Gastrocnemius medialis (tissue), 4 donors: ENCODE data around the gene AP1G2. TPM values are rescaled to one million over a fixed set of nuclear protein-coding genes. Genes with fewer than 3 reads are reported as not detected.
A peak's percentile ranks its signal among the peaks of the same experiment; 100 is the strongest.

Experiments used
- ATAC-seq, 2 donors: fragments of 150-250 bp; one replicate each; pipeline ENCODE4 v1.9.1; 2016
- DNase-seq, 2 donors: peaks; one replicate each; pipeline ENCODE4 v3.0.0-alpha.2; 2019
- H3K27ac ChIP-seq, 4 donors: fragments of 200-600 bp; sonication (generic); 1 replicate in 1 of 4; 2 replicates in 3 of 4; pipeline ENCODE4 v1.5.1; 2016 to 2018; ENCODE audit warnings: mild to moderate bottlenecking in 2 of 4, moderate library complexity in 1 of 4
- H3K27me3 ChIP-seq, 3 donors: fragments of 200-600 bp; sonication (generic) in 2 of 3; 1 replicate in 1 of 3; 2 replicates in 2 of 3; pipeline versions ENCODE4 v1.5.1 to v1.6.0; 2016 to 2019; ENCODE audit warnings: mild to moderate bottlenecking in 1 of 3, moderate library complexity in 1 of 3
- H3K36me3 ChIP-seq, 2 donors: fragments of 200-600 bp; sonication (generic) in 1 of 2; one replicate each; pipeline ENCODE4 v1.5.1; 2017 to 2018
- H3K4me1 ChIP-seq, 2 donors: fragments of 200-600 bp; sonication (generic) in 1 of 2; one replicate each; pipeline ENCODE4 v1.5.1; 2016 to 2017; ENCODE audit warnings: mild to moderate bottlenecking in 2 of 2
- H3K4me3 ChIP-seq, 4 donors: fragments of 200-600 bp; sonication (generic) in 3 of 4; 1 replicate in 1 of 4; 2 replicates in 3 of 4; pipeline ENCODE4 v1.5.1; 2016 to 2019; ENCODE audit warnings: mild to moderate bottlenecking in 2 of 4
- H3K9me3 ChIP-seq, 3 donors: fragments of 200-600 bp; sonication (generic) in 2 of 3; 1 replicate in 1 of 3; 2 replicates in 2 of 3; pipeline ENCODE4 v1.5.1; 2016 to 2019
- POLR2A ChIP-seq, 2 donors: fragments of 450-650 bp; IDR thresholded peaks; one replicate each; pipeline ENCODE4 v1.6.1; 2017; ENCODE audit warnings: antibody characterized with exemption in 2 of 2, mild to moderate bottlenecking in 2 of 2, moderate library complexity in 2 of 2
- in situ Hi-C, 4 donors: fragments of 200-750 bp; cut with MboI; loops; one replicate each; pipeline versions ENCODE4 v1.15.0 to v1.8.0; 2017; ENCODE audit warnings: low sequenced_read_pairs in 4 of 4
- intact Hi-C: fragments of 100-400 bp; cut with DNase I; formaldehyde crosslinking; loops from one replicate; pipeline ENCODE4 v1.15.1; 2023; ENCODE audit warnings: low total_unique reads
- total RNA-seq, 4 donors: library from RNA; depleted of rRNA; stranded (reverse); fragments of >200 nt; gene quantifications; one replicate each; pipeline versions ENCODE4 v1.1.0 to v1.2.3, GENCODE V29; 2016
- TF ChIP-seq, protein P1 (sequence below), 5 experiments: fragments of 450-650 bp in 3 of 5; fragments of 200-600 bp in 2 of 5; sonication (generic) in 2 of 5; IDR thresholded peaks in 4 of 5; conservative IDR thresholded peaks in 1 of 5; 1 replicate in 4 of 5; 2 replicates in 1 of 5; pipeline ENCODE4 v1.5.1; 2016 to 2019; ENCODE audit warnings: antibody characterized with exemption in 5 of 5, mild to moderate bottlenecking in 3 of 5, moderate library complexity in 3 of 5

Gene AP1G2
- total RNA-seq, 4 donors from 2014 or later: 1.5 to 31.5 (median 7.8) TPM

- intact Hi-C loops (loop anchor here (5.0 to 10.0 kb wide), 3 partner anchors 236 to 876 kb away; partner anchors contain the start of genes PABPN1 and PRMT5), in situ Hi-C loops (loop anchor here in 3 of 4 donors (5.0 to 25.0 kb wide), 5 partner anchors 76 to 971 kb away; partner anchors contain the start of genes ABHD4 (in 1 of the 3), DAD1 (in 1 of the 3) and PABPN1 (in 1 of the 3))
- H3K4me1 ChIP-seq: peaks cover 19 to 30% of the 10 kb centered on the region in 2 donors
- TF ChIP-seq, protein P1, sequence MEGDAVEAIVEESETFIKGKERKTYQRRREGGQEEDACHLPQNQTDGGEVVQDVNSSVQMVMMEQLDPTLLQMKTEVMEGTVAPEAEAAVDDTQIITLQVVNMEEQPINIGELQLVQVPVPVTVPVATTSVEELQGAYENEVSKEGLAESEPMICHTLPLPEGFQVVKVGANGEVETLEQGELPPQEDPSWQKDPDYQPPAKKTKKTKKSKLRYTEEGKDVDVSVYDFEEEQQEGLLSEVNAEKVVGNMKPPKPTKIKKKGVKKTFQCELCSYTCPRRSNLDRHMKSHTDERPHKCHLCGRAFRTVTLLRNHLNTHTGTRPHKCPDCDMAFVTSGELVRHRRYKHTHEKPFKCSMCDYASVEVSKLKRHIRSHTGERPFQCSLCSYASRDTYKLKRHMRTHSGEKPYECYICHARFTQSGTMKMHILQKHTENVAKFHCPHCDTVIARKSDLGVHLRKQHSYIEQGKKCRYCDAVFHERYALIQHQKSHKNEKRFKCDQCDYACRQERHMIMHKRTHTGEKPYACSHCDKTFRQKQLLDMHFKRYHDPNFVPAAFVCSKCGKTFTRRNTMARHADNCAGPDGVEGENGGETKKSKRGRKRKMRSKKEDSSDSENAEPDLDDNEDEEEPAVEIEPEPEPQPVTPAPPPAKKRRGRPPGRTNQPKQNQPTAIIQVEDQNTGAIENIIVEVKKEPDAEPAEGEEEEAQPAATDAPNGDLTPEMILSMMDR (IDR thresholded peaks at IDR 0.05 in 4 of 5, conservative IDR thresholded peaks at IDR 0.05 in 1 of 5): no peak
- no peak for TF ChIP-seq POLR2A (IDR thresholded peaks at IDR 0.05)
- no peak overlapping the region for H3K27ac ChIP-seq
- DNase-seq (no peak), ATAC-seq (no peak)
- H3K27me3 ChIP-seq: no peaks in the 10 kb centered on the region
- no peaks in the 10 kb centered on the region for H3K9me3 ChIP-seq
- no peaks in the 10 kb centered on the region for H3K36me3 ChIP-seq
- H3K4me3 ChIP-seq: no peak overlapping the region
These were observed 9.1 kb downstream of the AP1G2 start for GRCh38 chr14:23558346-23559009.

GRCh38 chr14:23557946-23558345, 9.6 kb downstream of the AP1G2 start:
- no peak for TF ChIP-seq POLR2A (IDR thresholded peaks at IDR 0.05)
- TF ChIP-seq, protein P1 (IDR thresholded peaks at IDR 0.05 in 4 of 5, conservative IDR thresholded peaks at IDR 0.05 in 1 of 5): no peak
- Histone ChIP-seq H3K27me3 (no peaks in the 10 kb centered on the region), H3K27ac (no peak overlapping the region), H3K4me1 (peaks cover 19 to 30% of the 10 kb centered on the region in 2 donors), H3K36me3 (no peaks in the 10 kb centered on the region), H3K9me3 (no peaks in the 10 kb centered on the region), H3K4me3 (no peak overlapping the region)
- in situ Hi-C loops: loop anchor here in 3 of 4 donors (5.0 to 25.0 kb wide), 5 partner anchors 76 to 971 kb away; partner anchors contain the start of genes ABHD4 (in 1 of the 3), DAD1 (in 1 of the 3) and PABPN1 (in 1 of the 3)
- intact Hi-C loops: loop anchor here (2.0 to 10.0 kb wide), 4 partner anchors 89 to 877 kb away; partner anchors contain the start of genes NGDN, PABPN1 and PRMT5
- DNase-seq: no peak
- ATAC-seq: no peak

DNA sequence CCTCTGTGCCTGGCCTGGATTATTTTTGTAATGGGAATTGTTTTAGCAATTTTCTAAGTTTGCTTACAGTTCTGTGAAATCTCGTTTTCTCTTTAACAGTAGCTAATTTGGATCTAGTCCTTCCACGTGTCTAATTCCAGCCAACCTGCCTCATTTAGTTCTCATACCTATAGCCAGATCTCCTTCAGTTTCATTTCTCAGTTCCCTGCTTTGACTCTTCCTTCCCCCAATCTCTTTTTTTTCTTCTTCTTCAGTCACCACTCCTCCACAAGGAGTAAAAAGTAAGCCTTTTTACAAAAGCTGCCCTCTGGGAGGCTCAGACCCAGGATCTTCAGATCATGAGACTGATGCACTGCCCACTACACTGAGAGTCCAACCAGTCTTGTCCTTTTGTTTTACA, 10.1 kb downstream of the AP1G2 start:
- intact Hi-C loops: loop anchor here (2.0 to 10.0 kb wide), 4 partner anchors 89 to 877 kb away; partner anchors contain the start of genes NGDN, PABPN1 and PRMT5
- ATAC-seq: no peak
- H3K4me3 ChIP-seq: peak overlapping the region in 2 of 4 donors; percentile 93 to 94

DNA sequence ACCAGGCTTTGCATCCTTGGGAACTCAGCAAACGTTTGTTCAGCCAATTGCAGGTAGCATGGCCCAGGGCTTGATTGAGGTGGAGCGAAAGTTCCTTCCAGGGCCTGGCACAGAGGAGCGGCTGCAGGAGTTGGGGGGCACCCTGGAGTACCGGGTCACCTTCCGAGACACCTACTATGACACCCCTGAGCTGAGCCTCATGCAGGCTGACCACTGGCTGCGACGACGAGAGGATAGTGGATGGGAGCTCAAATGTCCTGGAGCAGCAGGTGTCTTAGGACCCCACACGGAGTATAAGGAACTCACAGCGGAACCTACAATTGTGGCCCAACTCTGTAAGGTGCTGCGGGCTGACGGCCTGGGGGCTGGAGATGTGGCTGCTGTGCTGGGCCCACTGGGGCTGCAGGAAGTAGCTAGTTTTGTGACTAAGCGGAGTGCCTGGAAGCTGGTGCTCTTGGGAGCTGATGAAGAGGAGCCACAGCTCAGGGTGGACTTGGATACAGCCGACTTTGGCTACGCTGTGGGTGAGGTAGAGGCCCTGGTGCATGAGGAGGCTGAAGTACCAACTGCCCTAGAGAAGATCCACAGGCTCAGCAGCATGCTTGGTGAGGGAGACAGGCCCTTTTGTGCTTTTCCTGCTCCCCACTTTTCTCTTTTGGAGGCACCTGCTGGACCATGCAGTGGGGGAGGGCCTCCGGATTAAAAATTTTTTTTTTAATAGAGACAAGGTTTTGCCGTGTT, 10.7 kb downstream of the AP1G2 start:
- no peak for ATAC-seq
- Histone ChIP-seq H3K4me1 (peaks cover 20 to 27% of the 10 kb centered on the region in 2 donors), H3K36me3 (no peaks in the 10 kb centered on the region), H3K9me3 (no peaks in the 10 kb centered on the region), H3K4me3 (peak overlapping the region; percentile 86 to 98 (median 94)), H3K27me3 (no peaks in the 10 kb centered on the region), H3K27ac (peak overlapping the region; percentile 94 to 100 (median 96))
- no peak for DNase-seq
- in situ Hi-C loops: loop anchor here in 3 of 4 donors (5.0 to 25.0 kb wide), 5 partner anchors 75 to 970 kb away; partner anchors contain the start of genes ABHD4 (in 1 of the 3), DAD1 (in 1 of the 3) and PABPN1 (in 1 of the 3)
- TF ChIP-seq, protein P1 (IDR thresholded peaks at IDR 0.05 in 4 of 5, conservative IDR thresholded peaks at IDR 0.05 in 1 of 5): no peak
- TF ChIP-seq POLR2A (IDR thresholded peaks at IDR 0.05): no peak
- intact Hi-C loops: loop anchor here (2.0 to 10.0 kb wide), 4 partner anchors 88 to 878 kb away; partner anchors contain the start of genes NGDN, PABPN1 and PRMT5

More for the DNA sequence above, 10.1 kb downstream of the AP1G2 start:
- Histone ChIP-seq H3K27me3 (no peaks in the 10 kb centered on the region), H3K36me3 (no peaks in the 10 kb centered on the region), H3K9me3 (no peaks in the 10 kb centered on the region), H3K4me1 (peaks cover 19 to 30% of the 10 kb centered on the region in 2 donors), H3K27ac (peak overlapping the region in 3 of 4 donors; percentile 95 to 100 (median 98))
- DNase-seq: no peak
- in situ Hi-C loops: loop anchor here in 3 of 4 donors (5.0 to 25.0 kb wide), 5 partner anchors 75 to 970 kb away; partner anchors contain the start of genes ABHD4 (in 1 of the 3), DAD1 (in 1 of the 3) and PABPN1 (in 1 of the 3)
- no peak for TF ChIP-seq POLR2A (IDR thresholded peaks at IDR 0.05)
- TF ChIP-seq, protein P1 (IDR thresholded peaks at IDR 0.05 in 4 of 5, conservative IDR thresholded peaks at IDR 0.05 in 1 of 5): no peak
